Loucy (cell line): Measurements from ENCODE around the gene HECTD3.

ENCODE experiments used
- EZH2phosphoT487 ChIP-seq: fragments of 200-600 bp; IDR thresholded peaks from 2 replicates; pipeline ENCODE4 v1.6.1; 2018; ENCODE audit warnings: antibody characterized with exemption, mild to moderate bottlenecking, moderate library complexity, borderline replicate concordance
- TF ChIP-seq, protein P1 (sequence below): fragments of 200-600 bp; sonication (generic); conservative IDR thresholded peaks from 2 replicates; pipeline ENCODE4 v1.5.1; 2014; ENCODE audit warnings: mild to moderate bottlenecking, antibody characterized with exemption, low read length

DNA sequence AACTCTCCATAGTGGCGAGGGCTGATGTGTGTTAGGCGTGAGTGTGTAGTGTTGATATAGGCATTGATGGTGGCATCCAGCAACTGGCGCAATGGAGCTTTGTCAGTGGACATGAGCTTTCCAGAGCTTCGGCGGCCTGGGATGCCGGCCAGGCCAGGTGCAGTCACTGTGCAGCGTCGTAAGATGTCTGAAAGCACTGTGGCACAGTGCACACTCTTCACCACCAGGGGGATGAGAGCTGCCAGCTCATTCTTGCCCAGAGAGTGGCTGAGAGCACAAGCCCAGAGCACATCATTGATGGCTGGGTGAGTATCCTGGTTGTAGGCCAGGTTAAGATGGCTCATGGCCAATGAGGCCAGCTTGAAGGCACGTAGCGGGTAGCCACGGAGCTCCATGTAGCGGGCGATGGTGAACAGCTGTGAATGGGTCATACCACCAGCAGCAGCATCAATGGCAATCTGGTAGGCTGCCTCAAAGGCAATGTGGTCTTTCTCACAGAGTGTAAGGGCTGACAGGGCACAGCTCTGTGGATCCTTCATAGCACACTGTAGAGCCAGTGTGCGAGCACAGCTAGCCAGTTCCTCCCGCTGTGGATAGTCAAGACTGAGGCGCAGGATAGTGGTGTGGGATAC, 7.6 kb upstream of the HECTD3 start:
- TF ChIP-seq, protein P1, sequence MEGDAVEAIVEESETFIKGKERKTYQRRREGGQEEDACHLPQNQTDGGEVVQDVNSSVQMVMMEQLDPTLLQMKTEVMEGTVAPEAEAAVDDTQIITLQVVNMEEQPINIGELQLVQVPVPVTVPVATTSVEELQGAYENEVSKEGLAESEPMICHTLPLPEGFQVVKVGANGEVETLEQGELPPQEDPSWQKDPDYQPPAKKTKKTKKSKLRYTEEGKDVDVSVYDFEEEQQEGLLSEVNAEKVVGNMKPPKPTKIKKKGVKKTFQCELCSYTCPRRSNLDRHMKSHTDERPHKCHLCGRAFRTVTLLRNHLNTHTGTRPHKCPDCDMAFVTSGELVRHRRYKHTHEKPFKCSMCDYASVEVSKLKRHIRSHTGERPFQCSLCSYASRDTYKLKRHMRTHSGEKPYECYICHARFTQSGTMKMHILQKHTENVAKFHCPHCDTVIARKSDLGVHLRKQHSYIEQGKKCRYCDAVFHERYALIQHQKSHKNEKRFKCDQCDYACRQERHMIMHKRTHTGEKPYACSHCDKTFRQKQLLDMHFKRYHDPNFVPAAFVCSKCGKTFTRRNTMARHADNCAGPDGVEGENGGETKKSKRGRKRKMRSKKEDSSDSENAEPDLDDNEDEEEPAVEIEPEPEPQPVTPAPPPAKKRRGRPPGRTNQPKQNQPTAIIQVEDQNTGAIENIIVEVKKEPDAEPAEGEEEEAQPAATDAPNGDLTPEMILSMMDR: peak; percentile 79
- TF ChIP-seq EZH2phosphoT487: no peak
